GM13977 (cell line): ENCODE measurements around the gene MAGI1.
"Not testable (repeated sequence)": the region's sequence is repeated elsewhere in the genome, so short reads cannot be mapped to it uniquely, and the experiment has no call there.

ENCODE experiments used
- DNase-seq: peaks from one replicate; pipeline ENCODE4 v3.0.0; 2012; ENCODE audit warnings: low spot score
- in situ Hi-C: fragments of 300-500 bp; cut with MboI; formaldehyde crosslinking; loops from one replicate; pipeline ENCODE4 v1.12.0; 2022; ENCODE audit warnings: low sequenced_read_pairs, low pct_unique_long_range_greater_than_20kb, mixed read lengths, inconsistent platforms; ENCODE audit not compliant: unreplicated experiment
- TF ChIP-seq, protein P1 (sequence below): IDR thresholded peaks from 2 replicates; pipeline ENCODE4 v1.5.1; 2012; ENCODE audit warnings: mild to moderate bottlenecking, control low read depth; ENCODE audit not compliant: insufficient read depth; ENCODE audit errors: extremely low read depth, missing control alignments

Gene MAGI1

DNA sequence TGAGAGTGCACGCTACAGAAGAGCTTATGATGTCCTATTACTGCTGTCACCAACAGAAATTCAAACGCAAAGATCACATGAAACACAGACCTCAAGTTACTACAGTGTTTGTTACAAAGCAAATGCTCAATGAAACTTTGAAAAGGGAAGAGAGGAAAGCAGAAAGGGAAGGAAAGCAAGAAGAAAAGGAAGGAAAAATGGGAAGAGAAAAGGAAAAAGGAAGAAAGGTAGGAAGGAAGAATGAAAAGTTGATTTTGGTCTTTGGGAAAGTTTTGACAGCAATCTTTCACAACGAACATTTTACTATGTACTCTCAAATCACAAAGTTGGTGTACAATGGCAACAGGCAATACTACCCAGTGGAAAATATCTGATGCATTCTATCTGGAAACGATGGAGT lies 514.8 kb downstream of the MAGI1 start:
- in situ Hi-C loops = no loop called here
- DNase-seq = no peak
- TF ChIP-seq, protein P1, sequence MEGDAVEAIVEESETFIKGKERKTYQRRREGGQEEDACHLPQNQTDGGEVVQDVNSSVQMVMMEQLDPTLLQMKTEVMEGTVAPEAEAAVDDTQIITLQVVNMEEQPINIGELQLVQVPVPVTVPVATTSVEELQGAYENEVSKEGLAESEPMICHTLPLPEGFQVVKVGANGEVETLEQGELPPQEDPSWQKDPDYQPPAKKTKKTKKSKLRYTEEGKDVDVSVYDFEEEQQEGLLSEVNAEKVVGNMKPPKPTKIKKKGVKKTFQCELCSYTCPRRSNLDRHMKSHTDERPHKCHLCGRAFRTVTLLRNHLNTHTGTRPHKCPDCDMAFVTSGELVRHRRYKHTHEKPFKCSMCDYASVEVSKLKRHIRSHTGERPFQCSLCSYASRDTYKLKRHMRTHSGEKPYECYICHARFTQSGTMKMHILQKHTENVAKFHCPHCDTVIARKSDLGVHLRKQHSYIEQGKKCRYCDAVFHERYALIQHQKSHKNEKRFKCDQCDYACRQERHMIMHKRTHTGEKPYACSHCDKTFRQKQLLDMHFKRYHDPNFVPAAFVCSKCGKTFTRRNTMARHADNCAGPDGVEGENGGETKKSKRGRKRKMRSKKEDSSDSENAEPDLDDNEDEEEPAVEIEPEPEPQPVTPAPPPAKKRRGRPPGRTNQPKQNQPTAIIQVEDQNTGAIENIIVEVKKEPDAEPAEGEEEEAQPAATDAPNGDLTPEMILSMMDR = no peak

DNA sequence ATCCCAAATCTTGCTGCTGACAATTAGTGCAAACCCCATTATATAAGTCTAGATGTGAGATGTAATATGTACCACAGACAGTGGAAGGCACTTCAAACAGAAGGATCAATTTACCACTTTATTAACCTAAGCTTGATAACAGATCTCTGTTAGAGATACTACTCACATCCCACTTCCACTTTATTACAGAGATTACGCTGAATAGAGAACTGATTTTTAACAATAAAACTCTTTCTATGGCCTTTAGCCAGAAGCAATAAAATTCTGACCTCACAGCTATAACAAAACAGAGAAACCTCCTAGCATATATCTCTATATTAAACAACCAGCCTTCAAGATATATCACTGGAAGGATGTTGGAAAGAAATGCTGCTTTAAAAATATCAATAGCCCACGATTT lies 517.7 kb downstream of the MAGI1 start:
- TF ChIP-seq, protein P1 = no peak

DNA sequence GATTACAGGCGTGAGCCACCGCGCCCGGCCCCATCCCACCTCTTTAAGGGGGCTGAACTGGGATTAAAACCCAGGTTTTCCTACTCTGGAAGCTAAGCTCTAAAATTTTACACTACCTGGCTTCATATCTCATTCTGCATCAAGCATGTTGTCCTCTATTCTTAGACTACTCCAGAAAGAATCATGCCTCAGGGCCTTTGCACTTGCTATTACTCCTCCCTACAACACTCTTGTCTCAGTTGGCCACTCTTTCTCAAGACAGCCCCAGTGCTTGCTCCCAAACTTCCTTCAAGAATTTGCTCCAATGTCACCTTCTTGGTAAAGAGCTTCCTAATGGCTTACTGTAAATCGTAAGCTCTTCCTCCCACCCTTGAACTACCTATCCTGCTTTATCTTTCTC lies 521.7 kb downstream of the MAGI1 start:
- DNase-seq = no peak
- TF ChIP-seq, protein P1 = no peak
- in situ Hi-C loops = no loop called here

More for the DNA sequence above, 517.7 kb downstream of the MAGI1 start:
- in situ Hi-C loops = no loop called here
- no peak for DNase-seq

DNA sequence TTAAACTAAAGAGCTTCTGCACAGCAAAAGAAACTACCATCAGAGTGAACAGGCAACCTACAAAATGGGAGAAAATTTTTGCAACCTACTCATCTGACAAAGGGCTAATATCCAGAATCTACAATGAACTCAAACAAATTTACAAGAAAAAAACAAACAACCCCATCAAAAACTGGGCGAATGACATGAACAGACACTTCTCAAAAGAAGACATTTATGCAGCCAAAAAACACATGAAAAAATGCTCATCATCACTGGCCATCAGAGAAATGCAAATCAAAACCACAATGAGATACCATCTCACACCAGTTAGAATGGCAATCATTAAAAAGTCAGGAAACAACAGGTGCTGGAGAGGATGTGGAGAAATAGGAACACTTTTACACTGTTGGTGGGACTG lies 524.4 kb downstream of the MAGI1 start:
- DNase-seq, in situ Hi-C loops: not testable (repeated sequence)

DNA sequence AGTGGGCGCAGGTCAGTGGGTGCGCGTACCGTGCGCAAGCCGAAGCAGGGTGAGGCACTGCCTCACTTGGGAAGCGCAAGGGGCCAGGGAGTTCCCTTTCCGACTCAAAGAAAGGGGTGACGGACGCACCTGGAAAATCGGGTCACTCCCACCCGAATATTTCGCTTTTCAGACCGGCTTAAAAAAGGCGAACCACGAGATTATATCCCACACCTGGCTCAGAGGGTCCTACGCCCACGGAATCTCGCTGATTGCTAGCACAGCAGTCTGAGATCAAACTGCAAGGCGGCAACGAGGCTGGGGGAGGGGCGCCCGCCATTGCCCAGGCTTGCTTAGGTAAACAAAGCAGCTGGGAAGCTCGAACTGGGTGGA lies 529.3 kb downstream of the MAGI1 start:
- DNase-seq, in situ Hi-C loops: not testable (repeated sequence)

DNA sequence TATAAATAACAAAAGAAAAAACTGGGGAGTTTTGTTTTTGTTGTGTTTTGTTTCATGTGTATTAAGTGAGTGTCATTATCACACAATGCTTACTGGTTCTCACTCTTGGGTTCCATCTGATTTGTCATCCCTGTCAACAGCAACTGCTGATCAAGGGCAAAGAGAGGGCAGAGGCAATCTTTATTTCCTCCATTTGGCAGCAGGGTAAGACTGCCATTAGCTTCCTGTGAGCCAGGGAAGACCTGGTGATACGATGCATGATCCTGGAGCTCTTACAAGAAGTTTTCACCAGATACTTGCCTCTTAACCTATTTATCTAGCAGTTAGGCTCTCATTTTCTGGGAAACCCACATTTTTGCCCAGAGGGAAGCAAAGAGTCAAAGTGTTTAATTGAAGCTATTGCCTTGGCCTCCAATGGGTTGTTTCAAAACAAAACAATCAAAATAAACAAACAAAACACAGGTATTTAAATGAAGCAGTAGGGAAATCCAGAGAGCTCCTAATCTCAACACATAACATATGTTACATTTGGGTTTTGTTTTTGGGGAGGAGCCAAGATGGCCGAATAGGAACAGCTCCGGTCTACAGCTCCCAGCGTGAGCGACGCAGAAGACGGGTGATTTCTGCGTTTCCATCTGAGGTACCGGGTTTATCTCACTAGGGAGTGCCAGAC lies 529.8 kb downstream of the MAGI1 start:
- in situ Hi-C loops = no loop called here
- TF ChIP-seq, protein P1 = no peak
- no peak for DNase-seq

DNA sequence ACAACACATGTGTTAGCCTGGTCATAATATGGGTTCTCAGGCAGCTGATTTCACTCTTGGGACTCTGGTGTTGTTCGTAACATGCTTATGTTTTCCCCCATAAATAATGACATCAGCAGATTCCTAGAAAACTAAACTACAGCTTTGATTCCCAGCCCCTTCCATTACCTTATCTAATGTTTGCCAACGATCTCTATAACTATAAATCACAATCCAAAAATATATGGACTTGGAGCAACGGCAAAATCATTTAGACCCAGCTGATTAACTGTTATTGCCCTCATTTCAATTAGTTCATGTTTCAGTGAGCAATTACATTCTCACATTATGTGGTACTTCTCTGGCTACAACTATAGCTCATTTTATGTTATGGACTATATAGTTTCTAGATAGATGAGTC lies 531.3 kb downstream of the MAGI1 start:
- in situ Hi-C loops = no loop called here
- no peak for DNase-seq
- TF ChIP-seq, protein P1 = no peak

DNA sequence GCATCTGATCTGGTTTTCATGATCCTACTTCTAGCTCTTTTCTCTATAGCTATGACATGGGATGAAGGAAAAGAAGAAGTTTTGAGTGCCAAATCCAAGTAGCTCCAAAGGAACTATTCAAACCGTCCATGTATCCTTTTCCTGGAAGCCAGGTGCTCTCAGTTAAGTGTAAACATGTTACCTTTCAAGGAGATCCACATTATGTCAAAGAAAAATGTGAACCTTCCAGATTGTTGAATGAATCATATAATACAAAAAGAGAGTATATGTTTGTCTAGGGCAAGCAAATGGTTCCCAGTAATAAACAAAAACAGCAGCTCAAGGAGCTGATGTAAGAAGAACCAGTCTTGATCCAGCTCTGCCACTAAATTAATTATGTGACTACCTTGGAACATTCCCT lies 534.9 kb downstream of the MAGI1 start:
- in situ Hi-C loops = no loop called here
- TF ChIP-seq, protein P1 = no peak
- no peak for DNase-seq
